HEK293 (cell line): ENCODE results near the gene ARHGEF26.

Experiments
- BCL11B ChIP-seq: fragments of 450-650 bp; formaldehyde crosslinking; IDR thresholded peaks from 2 replicates; pipeline ENCODE4 v1.5.1; 2016; ENCODE audit warnings: low read depth, missing biosample characterization, missing genetic modification characterization
- HOXC10 ChIP-seq: sonication (generic); formaldehyde crosslinking; IDR thresholded peaks from 2 replicates; pipeline ENCODE4 v1.8.1; 2023; ENCODE audit warnings: mild to moderate bottlenecking, missing genetic modification reagents
- KLF7 ChIP-seq: fragments of 450-650 bp; formaldehyde crosslinking; IDR thresholded peaks from 2 replicates; pipeline ENCODE4 v1.5.1; 2016; ENCODE audit warnings: missing biosample characterization, missing genetic modification characterization, borderline replicate concordance
- YY1 ChIP-seq: fragments of 450-650 bp; formaldehyde crosslinking; IDR thresholded peaks from 2 replicates; pipeline ENCODE4 v1.5.1; 2018; ENCODE audit warnings: missing biosample characterization, missing genetic modification characterization
- ZFP41 ChIP-seq: fragments of 450-650 bp; formaldehyde crosslinking; IDR thresholded peaks from 2 replicates; pipeline ENCODE4 v1.5.1; 2016; ENCODE audit warnings: missing biosample characterization, missing genetic modification characterization, borderline replicate concordance
- ZNF155 ChIP-seq: fragments of 450-650 bp; formaldehyde crosslinking; IDR thresholded peaks from 2 replicates; pipeline ENCODE4 v1.5.1; 2016; ENCODE audit warnings: missing biosample characterization, missing genetic modification characterization
- ZNF248 ChIP-seq: fragments of 450-650 bp; formaldehyde crosslinking; IDR thresholded peaks from 2 replicates; pipeline ENCODE4 v1.5.1; 2017; ENCODE audit warnings: missing biosample characterization, missing genetic modification characterization
- ZNF501 ChIP-seq: fragments of 450-650 bp; formaldehyde crosslinking; IDR thresholded peaks from 2 replicates; pipeline ENCODE4 v1.5.1; 2016; ENCODE audit warnings: missing biosample characterization, missing genetic modification characterization
- ZNF626 ChIP-seq: fragments of 450-650 bp; sonication (Bioruptor Pico); formaldehyde crosslinking; IDR thresholded peaks from 2 replicates; pipeline ENCODE4 v1.5.1; 2018; ENCODE audit warnings: missing biosample characterization, missing genetic modification characterization, inconsistent platforms
- ZNF629 ChIP-seq: fragments of 450-650 bp; formaldehyde crosslinking; IDR thresholded peaks from 2 replicates; pipeline ENCODE4 v1.5.1; 2017; ENCODE audit warnings: missing biosample characterization, missing genetic modification characterization
- ZNF830 ChIP-seq: fragments of 450-650 bp; IDR thresholded peaks from 2 replicates; pipeline ENCODE4 v1.5.0; 2018; ENCODE audit warnings: missing biosample characterization, missing genetic modification characterization, low read depth, mild to moderate bottlenecking, moderate library complexity
- TF ChIP-seq, protein P1 (sequence below): fragments of 450-650 bp; formaldehyde crosslinking; IDR thresholded peaks from 2 replicates; pipeline ENCODE4 v1.5.1; 2016; ENCODE audit warnings: missing biosample characterization, missing genetic modification characterization
- TF ChIP-seq, protein P2 (sequence below): fragments of 450-650 bp; formaldehyde crosslinking; IDR thresholded peaks from 2 replicates; pipeline ENCODE4 v1.5.1; 2016; ENCODE audit warnings: missing biosample characterization, missing genetic modification characterization
- TF ChIP-seq, protein P3 (sequence below): fragments of 450-650 bp; formaldehyde crosslinking; IDR thresholded peaks from 2 replicates; pipeline ENCODE4 v1.5.1; 2016; ENCODE audit warnings: missing biosample characterization, missing genetic modification characterization

DNA sequence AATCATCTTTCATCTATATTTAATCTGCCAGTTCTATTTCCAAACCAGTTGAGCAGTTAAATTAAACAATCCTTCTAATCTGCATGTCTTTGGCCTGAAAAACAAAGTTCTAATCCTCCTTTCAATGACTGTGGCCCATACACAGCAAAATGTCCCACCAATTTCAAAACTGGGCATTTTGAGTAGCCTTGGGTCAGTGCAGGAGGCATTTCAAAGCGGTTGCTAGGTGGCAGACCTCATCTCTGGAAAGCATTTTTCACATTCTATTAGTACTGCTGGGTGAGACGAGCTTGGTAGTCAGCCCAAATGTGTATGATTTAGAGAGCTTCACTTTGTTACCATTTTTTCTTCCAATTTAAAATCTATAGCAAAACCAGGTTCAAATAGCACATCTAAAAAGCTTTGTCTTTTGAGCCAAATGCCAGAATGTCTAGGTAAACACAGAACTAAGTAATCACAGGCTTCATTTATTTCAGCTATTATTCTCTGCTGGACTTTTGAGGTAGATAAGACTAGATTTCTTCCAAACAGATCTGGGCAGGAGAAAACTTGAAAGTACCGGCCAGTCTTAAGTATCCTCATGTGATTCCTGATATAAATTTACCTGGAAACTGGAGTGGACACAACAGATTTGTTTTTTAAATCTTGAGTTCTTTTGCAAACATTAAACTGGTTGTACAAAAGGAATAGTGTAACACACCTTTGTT is 8.9 kb upstream of the ARHGEF26 start:
- TF ChIP-seq ZNF155 (tag by site-specific recombination) = no peak
- TF ChIP-seq YY1 (tag by site-specific recombination) = no peak
- TF ChIP-seq, protein P1, sequence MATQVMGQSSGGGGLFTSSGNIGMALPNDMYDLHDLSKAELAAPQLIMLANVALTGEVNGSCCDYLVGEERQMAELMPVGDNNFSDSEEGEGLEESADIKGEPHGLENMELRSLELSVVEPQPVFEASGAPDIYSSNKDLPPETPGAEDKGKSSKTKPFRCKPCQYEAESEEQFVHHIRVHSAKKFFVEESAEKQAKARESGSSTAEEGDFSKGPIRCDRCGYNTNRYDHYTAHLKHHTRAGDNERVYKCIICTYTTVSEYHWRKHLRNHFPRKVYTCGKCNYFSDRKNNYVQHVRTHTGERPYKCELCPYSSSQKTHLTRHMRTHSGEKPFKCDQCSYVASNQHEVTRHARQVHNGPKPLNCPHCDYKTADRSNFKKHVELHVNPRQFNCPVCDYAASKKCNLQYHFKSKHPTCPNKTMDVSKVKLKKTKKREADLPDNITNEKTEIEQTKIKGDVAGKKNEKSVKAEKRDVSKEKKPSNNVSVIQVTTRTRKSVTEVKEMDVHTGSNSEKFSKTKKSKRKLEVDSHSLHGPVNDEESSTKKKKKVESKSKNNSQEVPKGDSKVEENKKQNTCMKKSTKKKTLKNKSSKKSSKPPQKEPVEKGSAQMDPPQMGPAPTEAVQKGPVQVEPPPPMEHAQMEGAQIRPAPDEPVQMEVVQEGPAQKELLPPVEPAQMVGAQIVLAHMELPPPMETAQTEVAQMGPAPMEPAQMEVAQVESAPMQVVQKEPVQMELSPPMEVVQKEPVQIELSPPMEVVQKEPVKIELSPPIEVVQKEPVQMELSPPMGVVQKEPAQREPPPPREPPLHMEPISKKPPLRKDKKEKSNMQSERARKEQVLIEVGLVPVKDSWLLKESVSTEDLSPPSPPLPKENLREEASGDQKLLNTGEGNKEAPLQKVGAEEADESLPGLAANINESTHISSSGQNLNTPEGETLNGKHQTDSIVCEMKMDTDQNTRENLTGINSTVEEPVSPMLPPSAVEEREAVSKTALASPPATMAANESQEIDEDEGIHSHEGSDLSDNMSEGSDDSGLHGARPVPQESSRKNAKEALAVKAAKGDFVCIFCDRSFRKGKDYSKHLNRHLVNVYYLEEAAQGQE (tag by site-specific recombination) = no peak
- TF ChIP-seq, protein P2, sequence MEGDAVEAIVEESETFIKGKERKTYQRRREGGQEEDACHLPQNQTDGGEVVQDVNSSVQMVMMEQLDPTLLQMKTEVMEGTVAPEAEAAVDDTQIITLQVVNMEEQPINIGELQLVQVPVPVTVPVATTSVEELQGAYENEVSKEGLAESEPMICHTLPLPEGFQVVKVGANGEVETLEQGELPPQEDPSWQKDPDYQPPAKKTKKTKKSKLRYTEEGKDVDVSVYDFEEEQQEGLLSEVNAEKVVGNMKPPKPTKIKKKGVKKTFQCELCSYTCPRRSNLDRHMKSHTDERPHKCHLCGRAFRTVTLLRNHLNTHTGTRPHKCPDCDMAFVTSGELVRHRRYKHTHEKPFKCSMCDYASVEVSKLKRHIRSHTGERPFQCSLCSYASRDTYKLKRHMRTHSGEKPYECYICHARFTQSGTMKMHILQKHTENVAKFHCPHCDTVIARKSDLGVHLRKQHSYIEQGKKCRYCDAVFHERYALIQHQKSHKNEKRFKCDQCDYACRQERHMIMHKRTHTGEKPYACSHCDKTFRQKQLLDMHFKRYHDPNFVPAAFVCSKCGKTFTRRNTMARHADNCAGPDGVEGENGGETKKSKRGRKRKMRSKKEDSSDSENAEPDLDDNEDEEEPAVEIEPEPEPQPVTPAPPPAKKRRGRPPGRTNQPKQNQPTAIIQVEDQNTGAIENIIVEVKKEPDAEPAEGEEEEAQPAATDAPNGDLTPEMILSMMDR = no peak
- no peak for TF ChIP-seq ZFP41 (tag by site-specific recombination)
- TF ChIP-seq, protein P3, sequence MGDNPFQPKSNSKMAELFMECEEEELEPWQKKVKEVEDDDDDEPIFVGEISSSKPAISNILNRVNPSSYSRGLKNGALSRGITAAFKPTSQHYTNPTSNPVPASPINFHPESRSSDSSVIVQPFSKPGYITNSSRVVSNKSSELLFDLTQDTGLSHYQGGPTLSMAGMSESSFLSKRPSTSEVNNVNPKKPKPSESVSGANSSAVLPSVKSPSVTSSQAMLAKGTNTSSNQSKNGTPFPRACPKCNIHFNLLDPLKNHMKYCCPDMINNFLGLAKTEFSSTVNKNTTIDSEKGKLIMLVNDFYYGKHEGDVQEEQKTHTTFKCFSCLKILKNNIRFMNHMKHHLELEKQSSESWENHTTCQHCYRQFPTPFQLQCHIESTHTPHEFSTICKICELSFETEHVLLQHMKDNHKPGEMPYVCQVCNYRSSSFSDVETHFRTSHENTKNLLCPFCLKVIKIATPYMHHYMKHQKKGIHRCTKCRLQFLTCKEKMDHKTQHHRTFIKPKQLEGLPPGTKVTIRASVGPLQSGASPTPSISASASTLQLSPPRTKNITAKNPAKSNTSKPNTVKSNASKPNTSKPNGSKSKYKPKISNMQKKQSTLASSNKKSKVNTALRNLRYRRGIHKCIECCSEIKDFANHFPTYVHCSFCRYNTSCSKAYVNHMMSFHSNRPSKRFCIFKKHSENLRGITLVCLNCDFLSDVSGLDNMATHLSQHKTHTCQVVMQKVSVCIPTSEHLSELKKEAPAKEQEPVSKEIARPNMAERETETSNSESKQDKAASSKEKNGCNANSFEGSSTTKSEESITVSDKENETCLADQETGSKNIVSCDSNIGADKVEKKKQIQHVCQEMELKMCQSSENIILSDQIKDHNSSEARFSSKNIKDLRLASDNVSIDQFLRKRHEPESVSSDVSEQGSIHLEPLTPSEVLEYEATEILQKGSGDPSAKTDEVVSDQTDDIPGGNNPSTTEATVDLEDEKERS (tag by site-specific recombination) = no peak
- TF ChIP-seq ZNF629 (tag by site-specific recombination) = no peak
- TF ChIP-seq ZNF626 (tag by site-specific recombination) = no peak
- TF ChIP-seq ZNF248 (tag by site-specific recombination) = no peak
- no peak for TF ChIP-seq ZNF830 (tag by site-specific recombination)
- TF ChIP-seq BCL11B (tag by site-specific recombination) = no peak
- no peak for TF ChIP-seq HOXC10 (CRISPR knock-in tag)
- no peak for TF ChIP-seq KLF7 (tag by site-specific recombination)
- no peak for TF ChIP-seq ZNF501 (tag by site-specific recombination)
